Measurements from ENCODE around the gene SYT3.

- TF ChIP-seq EZH2phosphoT487 (conservative IDR thresholded peaks at IDR 0.05; ENCODE audit: low read length) (no peak), CTCF (IDR thresholded peaks at IDR 0.05; ENCODE audit: insufficient read depth, low read length, poor library complexity, severe bottlenecking) (no peak)
These were observed 33.4 kb upstream of the SYT3 start for GRCh38 chr19:50673118-50673517.
